HG02885 (cell line): ENCODE data around the gene MLXIPL.
"Not testable (repeated sequence)": the region's sequence is repeated elsewhere in the genome, so short reads cannot be mapped to it uniquely, and the experiment has no call there.

ENCODE experiments used
- ATAC-seq: cut with Tn5 transposase; IDR thresholded peaks from one replicate; pipeline ENCODE4 v1.9.1; 2021; ENCODE audit warnings: mild to moderate bottlenecking; ENCODE audit not compliant: unreplicated experiment, poor library complexity

Gene MLXIPL

GRCh38 chr7:73557108-73557396, 67.3 kb downstream of the MLXIPL start:
- ATAC-seq = peak; percentile 84

- no peak for ATAC-seq
These were observed 67.9 kb downstream of the MLXIPL start for GRCh38 chr7:73556208-73557107.

GRCh38 chr7:73555411-73555982, 68.8 kb downstream of the MLXIPL start:
- no peak for ATAC-seq

GRCh38 chr7:73550093-73550492, 74.2 kb downstream of the MLXIPL start:
- ATAC-seq = not testable (repeated sequence)

GRCh38 chr7:73549176-73549575, 75.1 kb downstream of the MLXIPL start:
- ATAC-seq = no peak

- ATAC-seq = no peak
These were observed 76.5 kb downstream of the MLXIPL start for GRCh38 chr7:73547841-73548240.

GRCh38 chr7:73544678-73545077, 79.6 kb downstream of the MLXIPL start:
- ATAC-seq = no peak
